GM21786 (cell line): ENCODE results near the gene PALLD.
"Not testable (repeated sequence)": the region's sequence is repeated elsewhere in the genome, so short reads cannot be mapped to it uniquely, and the experiment has no call there.

Experiments used
- ATAC-seq: cut with Tn5 transposase; IDR thresholded peaks from one replicate; pipeline ENCODE4 v1.9.1; 2021; ENCODE audit not compliant: unreplicated experiment

The PALLD gene

DNA sequence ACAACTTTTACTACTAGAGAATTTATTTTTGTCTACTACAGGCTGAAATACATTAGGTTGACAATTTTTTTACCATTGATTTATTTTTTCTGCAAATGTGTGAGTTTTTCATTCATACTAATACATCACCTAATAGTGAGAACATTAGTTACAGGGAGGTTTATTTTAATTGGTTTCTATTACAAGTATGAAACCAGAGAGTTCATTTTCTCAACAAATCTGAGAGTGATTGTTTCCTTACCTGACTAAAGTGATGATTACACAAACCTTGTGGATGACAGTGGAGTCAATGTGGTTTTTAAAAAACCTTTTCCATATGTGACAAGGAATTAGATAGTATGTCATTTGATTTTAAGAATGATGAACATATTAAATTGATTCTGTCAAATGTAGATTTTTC, 227.4 kb downstream of the PALLD start:
- ATAC-seq = no peak

DNA sequence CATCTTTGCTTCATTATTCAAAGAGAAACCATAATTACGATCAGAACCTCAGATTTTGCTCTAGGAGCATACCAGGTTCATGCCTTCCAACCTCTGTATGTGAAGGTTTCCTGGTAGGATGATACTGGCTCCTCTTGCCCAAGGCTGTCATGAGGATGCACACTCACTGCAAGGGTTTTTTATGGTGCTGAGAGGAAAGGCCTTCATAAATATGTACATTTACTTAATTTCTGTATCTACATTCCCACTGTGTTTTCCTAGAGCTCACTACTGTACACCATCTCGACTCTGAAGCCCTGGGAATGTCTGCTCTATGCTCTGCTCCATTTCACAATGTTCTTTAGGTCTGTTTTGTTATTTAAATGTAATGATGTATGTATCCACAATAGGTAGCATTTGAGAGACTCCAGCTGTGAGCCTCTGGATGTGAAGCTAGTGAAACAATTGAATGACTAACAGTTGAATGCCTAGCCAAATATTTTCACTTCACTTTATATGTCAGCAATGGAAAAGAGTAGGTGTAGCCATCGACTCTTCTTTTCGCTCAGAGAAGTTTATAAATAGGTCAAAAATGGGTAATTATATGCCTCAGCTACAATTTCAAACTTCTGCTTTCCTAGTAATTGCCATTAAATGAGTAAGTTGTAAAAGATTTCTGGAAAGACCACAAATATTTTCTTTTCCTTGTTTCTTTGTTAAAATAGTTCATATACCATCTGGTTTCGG, 228.0 kb downstream of the PALLD start:
- ATAC-seq = no peak

DNA sequence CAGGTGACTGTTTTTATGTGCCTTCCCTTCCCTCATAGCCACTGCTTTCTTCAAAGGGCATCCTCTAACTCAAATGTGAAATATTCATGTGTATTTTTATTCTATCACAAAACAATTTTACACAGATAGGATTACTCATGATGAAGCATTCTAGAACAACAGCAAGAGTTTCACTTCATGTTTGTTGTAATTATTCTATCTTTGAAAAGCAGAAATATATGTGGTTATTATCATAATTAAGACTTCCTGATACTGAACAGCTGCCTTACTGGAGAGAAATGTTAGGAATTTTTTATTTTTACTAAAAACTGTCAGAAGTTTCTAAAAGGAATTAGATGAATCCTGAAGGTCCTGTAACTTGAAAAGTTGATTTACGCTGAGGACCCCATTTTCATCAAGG, 229.1 kb downstream of the PALLD start:
- ATAC-seq = no peak

DNA sequence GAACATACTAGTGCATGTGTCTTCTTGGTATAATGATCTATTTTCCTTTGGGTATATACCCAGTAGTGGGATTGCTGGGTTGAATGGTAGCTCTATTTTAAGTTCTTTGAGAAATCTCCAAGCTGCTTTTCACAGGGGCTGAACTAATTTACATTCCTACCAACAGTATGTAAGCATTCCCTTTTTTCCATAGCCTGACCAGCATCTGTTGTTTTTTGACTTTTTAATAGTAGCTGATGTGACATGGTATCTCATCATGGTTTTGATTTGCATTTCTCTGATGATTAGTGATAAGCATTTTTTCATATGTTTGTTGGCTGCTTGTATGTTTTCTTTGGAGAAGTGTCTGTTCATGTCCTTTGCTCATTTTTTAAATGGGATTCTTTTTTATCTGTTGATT, 230.3 kb downstream of the PALLD start:
- ATAC-seq = not testable (repeated sequence)

DNA sequence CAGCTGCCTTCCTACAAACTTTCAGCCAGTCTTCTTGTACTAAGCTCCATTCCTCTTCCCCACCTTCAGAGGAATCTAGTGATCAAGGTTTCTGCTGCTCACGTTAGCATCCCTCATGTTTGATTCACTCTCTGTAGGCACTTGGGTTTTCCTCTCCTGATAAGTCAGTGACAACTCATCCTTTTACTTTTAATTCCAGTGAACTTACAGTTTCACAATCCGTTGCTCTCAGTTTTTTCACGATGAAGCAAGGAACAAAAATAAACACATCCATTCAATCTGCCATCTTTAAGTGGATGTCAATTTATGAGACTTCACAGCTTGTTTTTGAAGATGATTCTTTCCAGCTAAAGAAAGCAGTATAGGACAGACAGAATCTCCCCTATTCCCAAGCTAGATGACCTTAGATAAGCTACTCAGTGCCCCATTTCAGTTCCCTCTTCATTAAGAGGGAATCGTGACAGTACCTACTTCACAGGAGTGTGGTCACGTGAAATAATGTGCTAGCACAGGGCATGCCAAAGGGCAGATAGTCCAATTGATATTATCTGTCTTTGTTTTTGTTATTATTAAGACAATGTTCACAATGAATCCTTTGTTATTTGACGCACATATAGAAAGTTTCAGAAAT, 234.3 kb downstream of the PALLD start:
- ATAC-seq = no peak

DNA sequence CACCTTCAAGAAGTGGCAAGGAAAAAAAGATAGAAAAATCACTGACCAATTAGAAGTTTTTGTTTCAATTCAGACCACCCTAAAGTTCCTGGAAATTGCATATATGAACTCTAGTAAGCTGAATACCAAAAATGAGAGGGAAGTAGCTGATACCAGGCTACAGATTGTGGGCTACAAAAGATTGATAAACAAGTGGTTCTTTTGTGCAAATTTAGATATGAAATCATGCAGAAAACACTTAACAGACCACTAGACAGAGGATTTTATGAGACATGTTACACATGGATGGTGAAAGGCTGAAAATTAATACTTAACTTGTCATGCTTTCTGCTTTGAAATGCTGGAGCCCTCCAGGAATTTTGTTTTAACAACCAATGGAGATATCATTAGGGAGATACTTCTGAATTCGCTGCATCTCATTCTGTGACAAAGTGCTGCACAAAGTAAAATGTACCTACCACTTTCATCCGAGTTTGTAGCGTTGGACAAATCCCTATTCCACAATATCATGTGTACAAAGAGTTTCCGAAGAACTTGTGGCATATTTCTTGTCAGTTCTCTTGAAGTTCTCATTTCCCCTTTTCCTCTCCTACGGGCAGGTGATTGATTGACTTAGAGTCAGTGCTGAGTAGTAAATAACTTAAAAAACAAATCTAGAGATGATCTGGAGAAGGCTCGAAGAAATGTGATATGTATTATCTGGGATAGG, 235.0 kb downstream of the PALLD start:
- ATAC-seq = no peak

DNA sequence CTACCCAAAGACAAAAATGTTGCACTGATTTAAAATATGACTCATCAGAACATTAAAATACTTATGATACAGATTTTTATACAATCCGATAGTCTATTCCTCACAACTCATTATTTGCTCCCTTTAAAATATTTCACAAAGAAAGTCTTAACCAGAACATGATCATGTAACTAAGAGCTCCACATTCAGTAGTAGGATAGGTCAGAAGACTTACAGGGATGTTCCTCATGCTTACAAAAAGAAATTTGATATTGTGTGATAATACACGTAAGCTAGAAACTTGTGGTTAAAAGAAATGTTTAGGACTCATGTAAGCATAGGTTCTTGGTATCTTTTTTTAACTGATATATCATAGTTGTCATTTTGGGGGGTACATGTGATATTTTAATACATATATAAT, 235.9 kb downstream of the PALLD start:
- ATAC-seq = no peak

DNA sequence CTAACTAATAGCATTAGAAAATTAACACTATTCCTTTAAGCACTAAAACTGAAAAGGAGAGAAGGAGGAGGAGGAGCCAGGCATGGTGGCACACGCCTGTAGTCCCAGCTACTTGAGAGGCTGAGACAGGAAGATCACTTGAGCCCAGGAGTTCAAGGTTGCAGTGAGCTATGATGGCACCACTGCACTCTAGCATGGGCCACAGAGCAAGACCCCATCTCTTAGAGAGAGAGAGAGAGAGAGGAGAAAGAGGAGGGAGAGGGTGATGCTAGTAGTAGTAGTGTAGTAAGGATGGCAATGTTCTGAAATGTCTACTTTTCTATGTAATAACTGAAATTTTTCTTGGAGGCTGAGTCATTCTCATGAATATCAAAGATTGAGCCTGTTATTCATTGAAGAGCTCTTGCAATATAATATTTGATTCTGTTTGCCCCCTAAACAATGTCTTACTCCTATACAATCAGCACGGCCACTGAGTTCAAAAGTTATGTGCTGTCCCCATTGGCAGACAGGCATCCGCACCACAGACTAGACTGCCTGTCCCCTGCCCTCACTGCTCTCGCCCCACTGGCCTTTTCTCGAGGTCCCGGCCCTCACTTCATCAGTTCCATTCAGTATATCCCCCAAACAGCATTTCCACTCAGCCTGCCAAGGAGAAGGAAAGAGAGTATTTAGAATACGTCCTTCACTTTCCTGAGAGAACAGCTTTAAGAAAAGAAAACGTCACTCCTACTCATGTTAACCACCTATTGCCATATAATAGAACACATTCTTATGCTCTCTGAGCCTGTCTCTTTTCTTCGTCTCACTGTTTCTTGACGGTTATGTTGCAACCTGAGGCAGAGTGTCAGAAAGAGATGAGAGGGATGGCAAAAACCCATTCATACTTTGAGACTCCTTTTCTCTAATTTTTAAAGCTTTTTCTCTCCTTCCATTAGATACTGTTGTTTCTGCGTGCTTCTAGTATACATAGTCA, 238.1 kb downstream of the PALLD start:
- ATAC-seq = no peak

DNA sequence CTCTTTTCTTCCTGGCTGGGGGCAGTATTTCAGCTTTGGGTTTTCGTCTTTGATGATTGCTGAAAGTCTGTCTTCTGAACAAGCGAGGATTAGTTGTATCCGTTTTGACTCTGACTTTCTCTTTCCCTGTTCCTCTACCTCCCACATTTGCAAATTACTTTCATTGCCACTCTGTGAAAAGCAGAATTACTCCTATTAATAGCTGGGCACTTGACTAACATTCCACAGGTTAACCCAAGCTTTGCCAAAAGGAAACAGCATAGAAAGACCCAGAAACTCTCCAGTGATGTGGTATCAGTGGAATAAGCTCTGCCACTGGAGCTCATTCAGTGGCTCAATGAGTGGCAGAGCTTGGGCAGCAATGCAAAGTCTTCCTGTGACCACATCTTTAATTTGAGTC, 238.9 kb downstream of the PALLD start:
- ATAC-seq = no peak

DNA sequence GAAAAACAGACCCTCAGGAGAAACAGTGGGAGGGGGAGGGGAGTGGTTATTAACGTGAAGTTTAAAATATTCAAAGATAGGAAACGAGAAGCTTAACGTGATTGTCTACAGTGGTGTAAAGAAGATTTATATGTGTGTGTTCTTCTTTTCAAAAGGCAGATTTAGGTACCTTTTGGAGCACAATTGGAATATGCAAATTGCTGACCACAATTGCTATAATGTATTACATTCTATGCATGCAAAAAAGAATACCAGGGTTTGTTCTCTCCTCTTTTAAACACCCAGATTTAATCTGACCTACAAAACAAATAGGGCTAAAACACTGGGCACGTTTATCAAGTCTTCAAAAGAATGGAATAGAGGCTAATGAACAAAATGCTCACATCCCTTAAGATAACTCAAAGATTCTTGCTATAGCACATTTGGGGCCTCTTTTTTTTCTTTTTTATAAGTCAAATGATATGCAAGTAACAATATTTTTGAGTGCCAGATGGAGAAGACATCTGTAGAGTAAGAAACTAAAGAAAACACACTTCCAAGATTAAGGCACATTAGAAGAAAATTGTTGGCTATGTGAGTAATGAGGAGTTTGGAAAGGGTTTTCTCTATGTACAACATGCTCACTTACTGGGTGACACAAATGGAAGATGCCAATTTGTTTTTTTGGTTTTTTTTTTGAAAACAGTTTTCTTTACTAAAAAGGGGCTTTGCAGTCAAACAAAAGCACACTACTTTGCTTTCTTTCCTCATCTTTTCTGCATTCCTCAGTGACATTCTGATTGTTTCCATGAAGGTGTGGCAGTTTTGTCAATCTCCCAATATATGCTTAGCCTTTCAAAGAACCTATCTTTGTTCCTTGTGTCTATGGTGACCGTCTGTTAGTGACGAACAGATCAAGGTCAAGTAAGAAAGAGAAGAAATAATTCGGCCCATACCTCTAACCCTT, 240.3 kb downstream of the PALLD start:
- ATAC-seq = no peak

DNA sequence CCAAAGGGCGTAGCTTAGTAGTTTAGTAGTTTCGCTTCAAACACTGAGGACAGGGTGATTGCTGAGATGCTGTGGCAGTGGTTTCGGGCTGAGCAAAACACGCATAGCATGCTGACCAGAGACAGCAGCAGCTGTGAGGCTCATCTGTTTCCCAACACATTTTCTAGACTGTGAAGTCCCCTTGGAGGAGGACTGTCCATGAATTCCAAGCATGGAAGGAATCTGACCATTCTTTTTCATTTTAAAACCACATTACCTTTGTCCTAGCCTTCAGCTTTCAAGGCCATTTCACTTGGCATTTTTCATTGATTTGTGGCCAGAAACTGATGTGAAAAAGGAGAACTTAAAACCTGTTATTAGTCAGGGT, 240.9 kb downstream of the PALLD start:
- ATAC-seq = no peak

DNA sequence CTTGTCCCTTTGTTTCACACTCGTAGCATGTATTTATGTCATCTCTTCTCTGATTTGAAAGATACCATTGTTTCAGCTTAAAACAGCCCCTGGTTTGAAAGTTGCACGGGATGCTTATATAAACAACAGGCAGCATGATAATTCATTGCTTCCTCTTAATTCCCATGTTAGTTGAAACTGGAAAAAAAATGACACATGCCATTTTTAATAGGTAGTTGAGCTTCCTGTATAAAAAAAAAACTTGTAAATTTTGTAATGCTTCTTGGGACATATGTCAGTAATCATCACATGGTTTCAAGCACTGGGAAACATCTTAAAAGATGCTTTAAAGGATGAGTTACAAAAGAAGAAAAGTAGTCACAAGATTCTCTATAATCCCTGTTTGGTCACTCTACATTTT, 243.0 kb downstream of the PALLD start:
- ATAC-seq = no peak

DNA sequence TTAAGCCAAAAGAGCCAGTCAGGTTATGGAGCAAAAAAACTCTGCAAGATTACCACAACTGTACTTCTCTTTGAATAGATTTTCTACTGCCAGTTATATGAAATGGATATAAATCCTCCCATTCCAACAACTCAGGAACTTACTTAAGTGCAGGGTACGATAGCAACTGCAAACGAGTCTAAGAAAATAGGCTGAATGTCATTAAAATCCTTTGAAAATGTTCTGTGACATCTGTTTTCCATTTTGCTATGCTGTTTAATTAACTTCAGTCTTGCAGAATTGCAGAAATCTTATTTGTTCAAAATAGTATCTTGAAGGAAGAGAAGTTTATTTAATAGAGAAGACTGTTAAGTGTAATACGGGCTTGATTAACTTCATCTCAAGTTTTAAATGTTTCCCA, 243.8 kb downstream of the PALLD start:
- no peak for ATAC-seq

DNA sequence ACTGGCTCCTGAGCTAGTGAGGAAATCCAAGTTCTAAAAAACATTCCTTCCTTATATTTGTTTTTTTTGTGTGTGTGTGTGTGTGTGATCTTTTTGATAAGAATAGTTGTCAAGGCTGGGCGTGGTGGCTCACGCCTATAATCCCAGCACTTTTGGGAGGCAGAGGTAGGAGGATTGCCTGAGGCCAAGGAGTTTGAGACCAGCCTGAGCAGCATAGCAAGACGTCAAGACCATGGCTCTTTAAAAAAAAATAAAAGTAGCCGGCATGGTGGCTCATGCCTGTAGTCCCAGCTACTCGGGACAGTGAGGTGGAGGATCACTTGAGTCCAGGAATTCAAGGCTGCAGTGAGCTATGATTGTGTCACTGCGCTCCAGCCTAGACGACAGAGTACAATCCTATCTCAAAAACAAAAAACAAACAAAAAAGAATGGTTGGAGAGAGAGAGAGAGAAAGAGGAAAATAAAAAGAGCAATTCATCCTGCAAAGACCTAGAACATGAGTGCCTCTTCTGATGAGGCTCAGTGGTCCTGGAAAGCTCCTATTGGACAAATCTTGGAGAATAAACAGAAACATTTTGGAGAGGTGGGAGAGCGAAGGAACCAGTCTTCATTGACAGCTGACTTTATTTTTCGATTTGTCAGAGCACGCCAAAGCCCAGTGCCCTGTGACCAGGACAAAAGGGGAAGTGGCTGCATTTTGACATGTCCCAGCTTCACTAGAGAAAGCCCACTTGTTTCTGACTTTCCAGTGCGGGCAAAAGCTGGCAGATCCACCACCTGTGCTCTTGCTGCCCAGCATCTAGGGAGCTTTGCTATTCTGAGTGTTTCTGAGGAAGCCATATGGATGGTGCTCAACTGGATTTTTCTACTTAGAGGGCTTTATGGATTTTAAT, 244.7 kb downstream of the PALLD start:
- no peak for ATAC-seq

DNA sequence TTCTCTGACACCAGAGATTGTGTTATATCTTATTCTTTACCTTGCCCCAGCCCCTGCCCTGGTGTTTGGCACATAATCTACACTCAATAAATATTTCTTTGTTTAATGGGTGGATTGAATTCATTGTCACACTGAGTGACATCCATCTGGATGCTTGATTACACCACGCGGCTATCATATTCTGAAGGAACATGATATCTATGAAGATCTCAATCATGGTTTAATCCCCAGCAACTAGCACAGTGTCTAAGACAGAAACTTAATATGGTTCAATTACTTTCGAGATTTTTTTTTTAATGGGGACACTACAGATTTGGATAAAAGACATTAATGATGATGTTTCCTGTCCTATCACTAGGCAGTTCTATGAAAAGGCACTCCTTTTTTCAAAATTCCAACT, 246.3 kb downstream of the PALLD start:
- no peak for ATAC-seq

DNA sequence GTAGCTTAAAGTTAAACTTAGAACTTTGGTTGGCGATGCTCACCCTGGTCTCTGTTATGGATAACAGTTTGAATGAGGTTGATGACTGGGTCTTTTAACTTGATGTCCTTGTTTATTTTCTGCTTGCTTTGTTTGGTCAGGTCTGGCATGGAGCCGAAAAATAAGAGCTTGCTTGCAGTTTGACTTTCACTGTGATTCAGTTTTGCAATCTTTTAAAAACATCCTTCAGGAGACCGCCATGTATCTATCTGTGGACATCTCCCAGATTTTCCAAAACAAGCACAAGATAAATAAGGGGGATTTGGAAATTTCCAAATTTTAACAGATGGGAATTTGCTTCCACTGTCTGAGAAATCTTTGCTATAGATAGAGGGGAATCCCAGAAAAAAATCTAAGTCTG, 246.7 kb downstream of the PALLD start:
- ATAC-seq = no peak

DNA sequence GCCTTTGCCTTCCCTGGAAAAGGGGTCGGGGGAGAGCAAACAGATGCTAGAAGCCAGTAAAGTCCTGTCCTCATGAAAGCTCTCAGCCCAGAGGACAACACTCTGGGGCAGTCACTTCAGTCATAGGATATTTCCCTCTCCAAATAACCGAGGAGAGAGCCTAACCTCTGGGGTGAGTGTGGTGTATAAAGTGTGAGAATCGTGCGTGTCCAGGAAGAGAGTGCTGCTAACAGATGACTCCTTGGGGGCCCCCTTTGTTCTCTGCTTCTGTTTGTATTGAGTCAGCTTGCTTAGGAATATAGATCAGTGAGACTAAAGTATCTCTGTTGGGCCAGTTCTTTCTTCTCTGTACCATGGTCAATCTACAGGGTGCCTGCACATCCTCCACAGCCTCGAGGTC, 247.2 kb downstream of the PALLD start:
- no peak for ATAC-seq

DNA sequence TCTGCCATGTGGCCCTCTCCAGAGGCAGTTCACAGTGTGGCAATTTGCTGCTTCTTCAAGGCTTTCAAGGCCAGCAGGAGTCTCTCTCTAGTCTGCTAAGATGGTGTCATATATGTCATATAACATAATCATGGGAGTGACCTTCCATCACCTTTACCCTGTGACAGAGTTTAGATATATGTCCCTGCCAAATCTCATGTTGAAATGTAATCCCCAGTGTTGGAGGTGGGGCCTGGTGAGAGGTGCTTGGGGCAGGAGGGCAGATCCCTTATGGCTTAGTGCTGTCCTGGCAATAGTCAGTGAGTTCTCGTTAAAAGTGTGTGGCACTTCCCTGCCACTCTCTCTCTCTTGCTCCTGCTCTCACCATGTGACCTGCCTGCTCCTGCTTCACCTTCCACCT, 252.0 kb downstream of the PALLD start:
- no peak for ATAC-seq
